Measurements from ENCODE around the gene FAM107B.

The FAM107B gene

DNA sequence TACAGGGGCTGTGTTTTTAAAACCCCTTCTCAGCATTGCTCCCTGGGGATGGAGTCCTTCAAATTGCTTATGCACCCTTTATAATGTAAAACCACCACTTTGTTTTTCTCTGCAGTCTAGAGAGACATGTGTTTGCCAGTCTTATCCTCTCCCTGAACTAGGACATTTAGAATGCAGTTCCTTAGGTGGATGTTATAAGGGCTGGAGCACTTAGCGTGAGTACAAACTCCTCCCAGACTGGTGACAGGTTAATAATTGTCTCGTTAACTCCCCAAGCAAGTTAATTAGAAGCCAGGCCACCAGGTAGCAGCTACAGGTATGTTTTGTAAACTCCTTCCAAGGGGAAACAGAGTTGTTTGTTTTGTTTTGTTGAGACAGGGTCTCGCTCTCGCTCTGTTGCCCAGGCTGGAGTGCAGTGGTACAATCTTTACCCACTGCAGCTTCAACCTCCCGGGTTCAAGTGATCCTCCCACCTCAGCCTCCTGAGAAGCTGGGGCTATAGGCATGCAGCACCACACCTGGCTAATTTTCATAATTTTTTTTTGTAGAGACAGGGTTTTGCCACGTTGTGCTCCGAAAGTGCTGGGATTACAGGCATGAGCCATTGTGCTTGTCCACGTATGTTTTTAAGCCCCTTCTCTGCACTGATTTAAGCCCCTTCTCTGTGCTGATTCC, 100.2 kb downstream of the FAM107B start:
- no peak for DNase-seq (ENCODE audit: insufficient read length, low spot score)
- no peak for TF ChIP-seq POLR2A (IDR thresholded peaks at IDR 0.05; ENCODE audit: low read depth, low read length)
- TF ChIP-seq POU2F2 (IDR thresholded peaks at IDR 0.05; ENCODE audit: low read depth, low read length) = no peak
- TF ChIP-seq TAF1 (IDR thresholded peaks at IDR 0.05; ENCODE audit: low read depth, low read length) = no peak
- TF ChIP-seq SPI1 (IDR thresholded peaks at IDR 0.05; ENCODE audit: low read depth, low read length) = no peak
- TF ChIP-seq PAX5 (IDR thresholded peaks at IDR 0.05; ENCODE audit: insufficient read depth, low read length, severe bottlenecking) = no peak
- no peak for TF ChIP-seq POLR2AphosphoS5 (IDR thresholded peaks at IDR 0.05; ENCODE audit: low read depth, low read length)
- no peak for FAIRE-seq

DNA sequence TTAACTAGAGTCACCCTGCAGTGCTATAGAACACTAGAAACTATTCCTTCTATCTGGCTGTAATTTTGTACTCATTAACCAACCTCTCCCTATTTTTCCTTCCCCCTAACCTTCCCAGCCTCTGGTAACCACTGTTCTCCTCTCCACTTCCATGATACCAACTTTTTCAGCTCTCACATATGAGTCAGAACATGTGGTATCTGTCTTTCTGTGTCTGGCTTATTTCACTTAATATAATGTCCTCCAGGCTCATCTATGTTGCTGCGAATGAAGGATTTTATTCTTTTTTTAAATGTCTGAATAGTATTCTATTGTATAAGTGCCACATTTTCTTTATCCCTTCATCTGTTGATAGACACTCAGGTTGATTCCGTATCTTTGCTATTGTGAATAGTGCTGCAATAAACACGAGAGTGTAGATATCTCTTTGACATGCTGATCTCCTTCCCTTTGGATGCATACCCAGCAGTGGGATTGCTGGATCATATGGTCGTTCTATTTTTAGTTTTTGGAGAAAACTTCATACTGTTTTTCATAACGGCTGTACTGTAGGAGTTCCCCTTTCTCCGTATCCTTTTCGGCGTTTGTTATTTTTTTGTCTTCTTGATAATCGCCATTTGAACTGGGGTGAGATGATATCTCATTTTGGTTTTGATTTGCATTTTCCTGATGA, 101.4 kb downstream of the FAM107B start:
- no peak for TF ChIP-seq POLR2A (IDR thresholded peaks at IDR 0.05; ENCODE audit: low read depth, low read length)
- TF ChIP-seq POU2F2 (IDR thresholded peaks at IDR 0.05; ENCODE audit: low read depth, low read length) = no peak
- TF ChIP-seq TAF1 (IDR thresholded peaks at IDR 0.05; ENCODE audit: low read depth, low read length) = no peak
- TF ChIP-seq PAX5 (IDR thresholded peaks at IDR 0.05; ENCODE audit: insufficient read depth, low read length, severe bottlenecking) = no peak
- no peak for TF ChIP-seq SPI1 (IDR thresholded peaks at IDR 0.05; ENCODE audit: low read depth, low read length)
- TF ChIP-seq POLR2AphosphoS5 (IDR thresholded peaks at IDR 0.05; ENCODE audit: low read depth, low read length) = no peak
- no peak for FAIRE-seq

DNA sequence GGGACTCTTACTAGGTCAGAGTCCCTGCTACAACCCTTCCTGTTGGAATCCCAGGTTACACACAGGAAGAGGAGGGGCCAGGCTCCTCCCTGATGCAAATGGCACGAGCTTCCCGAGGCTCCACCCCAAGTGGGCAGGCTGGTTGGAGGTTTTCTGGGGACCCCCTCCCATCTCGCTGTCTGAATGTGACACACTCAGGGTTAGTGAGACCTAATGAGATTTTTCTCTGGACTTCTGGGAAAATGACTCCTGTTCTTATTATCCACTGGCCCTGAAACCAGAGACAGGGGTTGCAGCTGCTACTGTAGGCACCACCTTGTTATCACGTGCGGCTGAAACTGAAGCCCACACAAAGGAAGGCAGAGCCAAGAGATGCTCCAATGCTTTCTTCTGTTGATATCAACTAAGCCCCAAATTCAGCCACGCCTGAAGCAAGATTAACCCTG, 103.3 kb downstream of the FAM107B start:
- FAIRE-seq = no peak
- TF ChIP-seq PAX5 (IDR thresholded peaks at IDR 0.05; ENCODE audit: insufficient read depth, low read length, severe bottlenecking) (no peak), POU2F2 (IDR thresholded peaks at IDR 0.05; ENCODE audit: low read depth, low read length) (no peak), TAF1 (IDR thresholded peaks at IDR 0.05; ENCODE audit: low read depth, low read length) (no peak), POLR2AphosphoS5 (IDR thresholded peaks at IDR 0.05; ENCODE audit: low read depth, low read length) (no peak), SPI1 (IDR thresholded peaks at IDR 0.05; ENCODE audit: low read depth, low read length) (no peak), POLR2A (IDR thresholded peaks at IDR 0.05; ENCODE audit: low read depth, low read length) (no peak)
- no peak for DNase-seq (ENCODE audit: insufficient read length, low spot score)

More for the DNA sequence above, 101.4 kb downstream of the FAM107B start:
- DNase-seq (ENCODE audit: insufficient read length, low spot score) = no peak

DNA sequence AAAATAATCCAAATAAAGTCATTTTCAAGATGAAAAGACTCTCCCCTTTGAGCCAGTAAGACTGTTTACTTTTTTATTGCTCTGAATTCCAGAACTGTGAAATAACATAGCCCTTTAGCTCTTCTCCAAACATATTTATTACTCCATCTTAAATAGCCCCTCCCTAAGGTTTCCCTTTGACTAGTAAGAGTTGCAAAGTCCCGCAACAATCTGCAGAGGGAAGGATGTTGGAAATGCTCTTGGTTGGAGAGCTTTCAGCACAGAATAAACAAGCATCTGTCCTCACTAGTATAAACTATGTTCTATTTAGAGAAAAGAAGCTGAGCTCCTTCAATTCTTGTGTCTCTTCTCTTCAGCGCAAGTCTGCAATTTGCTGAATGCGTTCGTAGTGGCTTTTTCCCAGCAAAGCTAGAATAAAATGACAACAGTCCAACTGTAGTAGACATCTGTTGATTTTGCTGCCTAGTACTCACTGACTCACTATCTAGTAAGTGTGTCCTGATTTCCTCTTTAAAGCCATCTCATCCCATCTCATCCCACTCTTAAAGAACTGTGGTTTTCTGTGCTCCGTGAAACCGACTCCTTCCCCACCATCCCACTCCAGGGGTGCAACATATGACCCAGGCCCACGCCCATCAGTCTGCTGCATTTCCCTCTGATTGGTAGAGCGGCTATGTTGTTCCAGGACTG, 104.0 kb downstream of the FAM107B start:
- DNase-seq (ENCODE audit: insufficient read length, low spot score) = no peak
- no peak for TF ChIP-seq SPI1 (IDR thresholded peaks at IDR 0.05; ENCODE audit: low read depth, low read length)
- no peak for TF ChIP-seq TAF1 (IDR thresholded peaks at IDR 0.05; ENCODE audit: low read depth, low read length)
- TF ChIP-seq POLR2A (IDR thresholded peaks at IDR 0.05; ENCODE audit: low read depth, low read length) = no peak
- no peak for TF ChIP-seq PAX5 (IDR thresholded peaks at IDR 0.05; ENCODE audit: insufficient read depth, low read length, severe bottlenecking)
- TF ChIP-seq POLR2AphosphoS5 (IDR thresholded peaks at IDR 0.05; ENCODE audit: low read depth, low read length) = no peak
- TF ChIP-seq POU2F2 (IDR thresholded peaks at IDR 0.05; ENCODE audit: low read depth, low read length) = no peak
- no peak for FAIRE-seq

DNA sequence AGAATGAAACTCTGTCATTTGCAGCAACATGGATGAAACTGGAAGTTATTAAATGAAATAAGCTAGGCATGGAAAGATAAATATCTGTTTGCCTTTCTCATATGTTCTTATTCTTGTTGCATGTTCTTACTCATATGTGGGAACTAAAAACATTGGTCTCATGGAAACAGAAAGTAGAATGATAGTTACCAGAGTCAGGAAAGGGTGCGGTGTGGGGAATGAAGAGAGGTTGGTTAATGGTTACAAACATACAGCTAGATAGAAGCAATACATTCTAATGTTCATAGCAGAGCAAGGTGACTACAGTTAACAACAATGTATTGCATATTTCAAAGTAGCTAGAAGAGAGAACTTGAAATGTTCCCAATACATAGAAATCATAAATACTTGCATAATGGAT, 105.1 kb downstream of the FAM107B start:
- TF ChIP-seq SPI1 (IDR thresholded peaks at IDR 0.05; ENCODE audit: low read depth, low read length) = no peak
- TF ChIP-seq PAX5 (IDR thresholded peaks at IDR 0.05; ENCODE audit: insufficient read depth, low read length, severe bottlenecking) = no peak
- TF ChIP-seq POU2F2 (IDR thresholded peaks at IDR 0.05; ENCODE audit: low read depth, low read length) = no peak
- no peak for TF ChIP-seq TAF1 (IDR thresholded peaks at IDR 0.05; ENCODE audit: low read depth, low read length)
- TF ChIP-seq POLR2A (IDR thresholded peaks at IDR 0.05; ENCODE audit: low read depth, low read length) = no peak
- TF ChIP-seq POLR2AphosphoS5 (IDR thresholded peaks at IDR 0.05; ENCODE audit: low read depth, low read length) = no peak
- DNase-seq (ENCODE audit: insufficient read length, low spot score) (no peak), FAIRE-seq (no peak)

DNA sequence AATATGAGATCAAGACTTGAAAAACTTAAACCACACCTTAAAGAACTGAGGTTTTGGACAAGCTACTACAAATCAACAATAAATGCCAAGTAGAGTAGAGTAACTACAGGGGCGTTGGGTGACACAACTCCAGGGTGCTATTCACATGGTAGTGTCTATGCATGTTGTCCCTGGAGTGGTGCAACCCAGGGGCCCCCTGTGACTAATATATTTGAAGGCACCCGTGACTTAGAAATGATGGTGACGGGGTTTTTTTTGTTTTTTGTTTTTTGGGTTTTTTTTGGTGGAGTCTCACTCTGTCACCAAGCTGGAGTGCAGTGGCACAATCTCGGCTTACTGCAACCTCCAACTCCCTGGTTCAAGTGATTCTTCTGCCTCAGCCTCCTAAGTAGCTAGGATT, 106.9 kb downstream of the FAM107B start:
- no peak for TF ChIP-seq PAX5 (IDR thresholded peaks at IDR 0.05; ENCODE audit: insufficient read depth, low read length, severe bottlenecking)
- TF ChIP-seq TAF1 (IDR thresholded peaks at IDR 0.05; ENCODE audit: low read depth, low read length) = no peak
- no peak for TF ChIP-seq SPI1 (IDR thresholded peaks at IDR 0.05; ENCODE audit: low read depth, low read length)
- no peak for TF ChIP-seq POLR2A (IDR thresholded peaks at IDR 0.05; ENCODE audit: low read depth, low read length)
- TF ChIP-seq POU2F2 (IDR thresholded peaks at IDR 0.05; ENCODE audit: low read depth, low read length) = no peak
- TF ChIP-seq POLR2AphosphoS5 (IDR thresholded peaks at IDR 0.05; ENCODE audit: low read depth, low read length) = no peak
- DNase-seq (ENCODE audit: insufficient read length, low spot score) = no peak
- FAIRE-seq = no peak

DNA sequence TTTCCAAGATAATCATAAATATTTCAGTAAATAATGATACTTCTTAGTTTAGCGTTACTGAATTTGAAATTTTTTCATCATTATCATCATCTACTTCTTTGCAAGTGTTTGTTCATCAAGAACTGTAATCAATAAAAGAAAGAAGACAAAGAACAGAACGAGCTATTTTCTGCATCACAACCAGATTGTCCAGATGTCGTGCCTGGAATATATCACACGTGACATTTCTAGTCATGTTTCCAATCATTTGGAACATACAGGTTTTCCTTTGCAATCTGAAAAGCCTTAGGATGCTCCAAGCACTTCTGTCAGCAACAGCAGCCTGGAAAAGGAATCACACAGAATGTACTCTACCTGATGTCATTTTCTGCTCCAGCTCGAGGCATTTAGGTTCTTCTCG, 107.4 kb downstream of the FAM107B start:
- DNase-seq (ENCODE audit: insufficient read length, low spot score) = no peak
- FAIRE-seq = no peak
- TF ChIP-seq TAF1 (IDR thresholded peaks at IDR 0.05; ENCODE audit: low read depth, low read length) (no peak), POLR2AphosphoS5 (IDR thresholded peaks at IDR 0.05; ENCODE audit: low read depth, low read length) (no peak), POLR2A (IDR thresholded peaks at IDR 0.05; ENCODE audit: low read depth, low read length) (no peak), POU2F2 (IDR thresholded peaks at IDR 0.05; ENCODE audit: low read depth, low read length) (no peak), PAX5 (IDR thresholded peaks at IDR 0.05; ENCODE audit: insufficient read depth, low read length, severe bottlenecking) (no peak), SPI1 (IDR thresholded peaks at IDR 0.05; ENCODE audit: low read depth, low read length) (no peak)

DNA sequence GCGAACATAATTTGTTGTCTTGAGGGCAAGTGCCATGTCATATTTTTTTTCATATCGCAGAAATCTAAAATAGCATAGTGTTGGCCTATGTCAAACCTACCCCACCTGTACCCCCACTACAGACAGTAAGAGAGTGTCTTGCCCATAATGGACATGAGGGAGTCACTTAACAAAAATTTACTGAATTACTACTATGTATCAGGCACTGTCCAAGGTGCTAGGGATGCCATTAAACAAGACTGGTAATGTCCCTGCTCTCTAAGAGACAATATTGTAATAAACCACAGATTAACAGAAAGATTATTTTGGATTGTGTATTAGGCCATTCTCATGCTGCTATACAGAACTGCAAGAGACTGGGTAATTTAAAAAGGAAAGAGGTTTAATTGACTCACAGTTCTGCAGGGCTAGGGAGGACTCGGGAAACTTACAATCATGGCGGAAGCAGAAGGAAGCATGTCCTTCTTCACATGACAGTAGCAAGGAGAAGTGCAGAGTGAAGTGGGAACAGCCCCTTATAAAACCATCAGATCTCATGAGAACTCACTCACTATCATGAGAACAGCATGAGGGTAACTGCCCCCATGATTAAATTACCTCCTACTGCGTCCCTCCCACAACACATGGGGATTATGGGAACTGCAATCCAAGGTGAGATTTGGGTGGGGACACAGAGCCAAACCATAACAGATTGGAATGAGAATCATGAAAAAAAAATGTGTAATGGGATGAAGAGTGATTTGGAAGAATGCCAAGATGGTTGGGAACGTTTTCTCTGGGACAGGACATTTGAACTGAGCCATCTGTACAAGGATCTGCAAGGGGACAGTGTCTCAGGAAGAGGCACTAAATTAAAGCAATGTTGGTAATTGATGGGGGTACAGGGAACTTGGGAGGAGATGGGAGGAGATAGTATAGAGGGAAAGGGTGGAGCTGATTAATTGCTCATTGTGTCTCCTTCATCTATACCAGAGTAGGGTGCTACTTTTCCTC, 108.5 kb downstream of the FAM107B start:
- DNase-seq (ENCODE audit: insufficient read length, low spot score) (no peak), FAIRE-seq (no peak)
- no peak for TF ChIP-seq POU2F2 (IDR thresholded peaks at IDR 0.05; ENCODE audit: low read depth, low read length)
- TF ChIP-seq SPI1 (IDR thresholded peaks at IDR 0.05; ENCODE audit: low read depth, low read length) = no peak
- no peak for TF ChIP-seq TAF1 (IDR thresholded peaks at IDR 0.05; ENCODE audit: low read depth, low read length)
- TF ChIP-seq POLR2A (IDR thresholded peaks at IDR 0.05; ENCODE audit: low read depth, low read length) = no peak
- no peak for TF ChIP-seq POLR2AphosphoS5 (IDR thresholded peaks at IDR 0.05; ENCODE audit: low read depth, low read length)
- no peak for TF ChIP-seq PAX5 (IDR thresholded peaks at IDR 0.05; ENCODE audit: insufficient read depth, low read length, severe bottlenecking)
